PC-9 (cell line): ENCODE measurements around the gene PROK2. TPM values are rescaled to one million over a fixed set of nuclear protein-coding genes. Genes with fewer than 3 reads are reported as not detected.

Experiments used
- BruUV-seq: library from RNA; stranded (reverse); fragments of 400-500 nt; replicated peaks from 2 replicates; lab custom pipeline; 2021; lab: Mats Ljungman, UMichigan
- CTCF ChIA-PET: fragments of 300-600 bp; sonication (Branson Sonifier 250); formaldehyde crosslinking; loops from one replicate; lab custom pipeline; 2022; ENCODE audit warnings: antibody characterized with exemption; lab: Charles Lee
- POLR2A ChIA-PET: fragments of 300-600 bp; sonication (Branson Sonifier 250); formaldehyde crosslinking; loops from one replicate; lab custom pipeline; 2022; ENCODE audit warnings: antibody characterized with exemption; ENCODE audit not compliant: unreplicated experiment; lab: Charles Lee
- DNase-seq, 2 experiments: peaks; one replicate each; pipeline versions ENCODE4 v3.0.0 to v3.0.0-alpha.2; 2015 to 2022; ENCODE audit warnings: mixed read lengths in 1 of 2
- H2AFZ ChIP-seq: fragments of 200-600 bp; sonication (generic); 2 replicates; pipeline ENCODE4 v1.8.1; 2017; ENCODE audit warnings: antibody characterized with exemption
- H3F3A ChIP-seq: fragments of 200-600 bp; sonication (generic); 2 replicates; pipeline ENCODE4 v1.8.1; 2017; ENCODE audit warnings: antibody characterized with exemption, mild to moderate bottlenecking, low read depth; ENCODE audit not compliant: insufficient read depth
- H3K27ac ChIP-seq: fragments of 200-600 bp; sonication (generic); 2 replicates; pipeline ENCODE4 v1.6.1; 2016; ENCODE audit warnings: mixed run types
- H3K27me3 ChIP-seq: fragments of 200-600 bp; sonication (generic); 2 replicates; pipeline ENCODE4 v1.6.1; 2016; ENCODE audit warnings: low read depth, mixed run types; ENCODE audit not compliant: insufficient read depth
- H3K36me3 ChIP-seq: fragments of 200-600 bp; sonication (generic); 2 replicates; pipeline ENCODE4 v1.6.1; 2016; ENCODE audit warnings: low read depth, mixed run types
- H3K4me1 ChIP-seq: fragments of 200-600 bp; sonication (generic); replicated peaks from 2 replicates; pipeline ENCODE4 v1.6.1; 2016; ENCODE audit warnings: mixed run types; ENCODE audit not compliant: insufficient read depth
- H3K4me2 ChIP-seq: fragments of 200-600 bp; sonication (generic); 2 replicates; pipeline ENCODE4 v1.6.1; 2017; ENCODE audit warnings: mixed run types
- H3K4me3 ChIP-seq: fragments of 200-600 bp; sonication (generic); 2 replicates; pipeline ENCODE4 v1.6.1; 2016; ENCODE audit warnings: mixed run types
- H3K79me2 ChIP-seq: fragments of 200-600 bp; sonication (generic); 2 replicates; pipeline ENCODE4 v1.6.1; 2017; ENCODE audit warnings: low read depth, mixed run types
- H3K9me2 ChIP-seq: fragments of 200-600 bp; sonication (generic); 2 replicates; pipeline ENCODE4 v1.8.1; 2017; ENCODE audit warnings: mild to moderate bottlenecking; ENCODE audit not compliant: insufficient read depth
- H3K9me3 ChIP-seq: fragments of 200-600 bp; sonication (generic); 2 replicates; pipeline ENCODE4 v1.8.1; 2016; ENCODE audit warnings: low read depth; ENCODE audit not compliant: insufficient read depth
- H4K20me1 ChIP-seq: fragments of 200-600 bp; sonication (generic); 2 replicates; pipeline ENCODE4 v1.8.1; 2017; ENCODE audit not compliant: insufficient read depth
- EZH2 ChIP-seq: fragments of 200-600 bp; sonication (generic); IDR thresholded peaks from 2 replicates; pipeline ENCODE4 v1.8.0; 2017; ENCODE audit warnings: antibody characterized with exemption, low read depth
- intact Hi-C: fragments of 100-400 bp; cut with micrococcal nuclease; formaldehyde crosslinking; loops from one replicate; pipeline ENCODE4 v1.10.0; 2022; ENCODE audit not compliant: unreplicated experiment
- total RNA-seq: library from RNA; stranded (reverse); gene quantifications from 2 replicates; pipeline ENCODE4 v1.2.3, GENCODE V29; 2021
- TF ChIP-seq, protein P1 (sequence below): fragments of 200-600 bp; sonication (generic); conservative IDR thresholded peaks from 2 replicates; pipeline ENCODE4 v1.6.1; 2017; ENCODE audit warnings: mixed run types, antibody characterized with exemption, mild to moderate bottlenecking, moderate library complexity

PROK2 gene
- total RNA-seq, 1 experiment from 2014 or later, result not detected

DNA sequence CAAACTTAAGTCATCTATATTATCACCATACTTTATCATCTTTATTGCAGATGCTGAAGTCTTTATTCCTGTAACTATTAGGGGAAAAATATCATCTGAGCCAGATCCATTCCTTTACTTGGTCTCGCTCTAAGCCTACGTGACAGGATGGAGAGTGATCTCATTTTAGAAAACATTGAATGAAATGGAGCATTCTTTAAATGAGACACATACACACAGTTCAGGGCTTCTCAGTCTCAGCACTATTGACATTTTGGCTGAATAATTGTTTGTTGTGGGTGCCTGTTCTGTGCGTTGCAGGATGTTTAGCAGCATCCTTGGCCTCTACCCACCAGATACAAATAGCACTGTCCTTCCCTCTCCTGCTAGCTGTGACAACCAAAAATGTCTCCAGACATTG is 36.2 kb upstream of the PROK2 start:
- peaks cover 8% of the 10 kb centered on the region for H3K27me3 ChIP-seq
- H2AFZ ChIP-seq, result no peak overlapping the region
- no peaks in the 10 kb centered on the region for H3K9me2 ChIP-seq
- no peak overlapping the region for H3K27ac ChIP-seq
- no peak overlapping the region for H3K4me2 ChIP-seq
- H3K36me3 ChIP-seq, result no peaks in the 10 kb centered on the region
- no peaks in the 10 kb centered on the region for H3K79me2 ChIP-seq
- H4K20me1 ChIP-seq, result no peaks in the 10 kb centered on the region
- DNase-seq, result no peak
- CTCF ChIA-PET, result no interaction called here
- TF ChIP-seq, protein P1, sequence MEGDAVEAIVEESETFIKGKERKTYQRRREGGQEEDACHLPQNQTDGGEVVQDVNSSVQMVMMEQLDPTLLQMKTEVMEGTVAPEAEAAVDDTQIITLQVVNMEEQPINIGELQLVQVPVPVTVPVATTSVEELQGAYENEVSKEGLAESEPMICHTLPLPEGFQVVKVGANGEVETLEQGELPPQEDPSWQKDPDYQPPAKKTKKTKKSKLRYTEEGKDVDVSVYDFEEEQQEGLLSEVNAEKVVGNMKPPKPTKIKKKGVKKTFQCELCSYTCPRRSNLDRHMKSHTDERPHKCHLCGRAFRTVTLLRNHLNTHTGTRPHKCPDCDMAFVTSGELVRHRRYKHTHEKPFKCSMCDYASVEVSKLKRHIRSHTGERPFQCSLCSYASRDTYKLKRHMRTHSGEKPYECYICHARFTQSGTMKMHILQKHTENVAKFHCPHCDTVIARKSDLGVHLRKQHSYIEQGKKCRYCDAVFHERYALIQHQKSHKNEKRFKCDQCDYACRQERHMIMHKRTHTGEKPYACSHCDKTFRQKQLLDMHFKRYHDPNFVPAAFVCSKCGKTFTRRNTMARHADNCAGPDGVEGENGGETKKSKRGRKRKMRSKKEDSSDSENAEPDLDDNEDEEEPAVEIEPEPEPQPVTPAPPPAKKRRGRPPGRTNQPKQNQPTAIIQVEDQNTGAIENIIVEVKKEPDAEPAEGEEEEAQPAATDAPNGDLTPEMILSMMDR, result no peak
- TF ChIP-seq EZH2, result no peak
- no peaks in the 10 kb centered on the region for H3K4me1 ChIP-seq
- intact Hi-C loops, result no loop called here
- POLR2A ChIA-PET, result no interaction called here
- no peaks in the 10 kb centered on the region; the same call in 1 of the 2 replicates for H3K9me3 ChIP-seq
- no TSS peak for BruUV-seq
- H3K4me3 ChIP-seq, result no peak overlapping the region
- no peaks in the 10 kb centered on the region for H3F3A ChIP-seq

GRCh38 chr3:71817262-71817661 is 32.3 kb upstream of the PROK2 start:
- DNase-seq, result no peak
- CTCF ChIA-PET, result no interaction called here
- Histone ChIP-seq H3K27ac (no peak overlapping the region), H4K20me1 (no peaks in the 10 kb centered on the region), H3K79me2 (no peaks in the 10 kb centered on the region), H3K4me1 (no peaks in the 10 kb centered on the region), H3K27me3 (peaks cover 13% of the 10 kb centered on the region), H3K36me3 (no peaks in the 10 kb centered on the region), H2AFZ (no peak overlapping the region), H3K9me3 (no peaks in the 10 kb centered on the region; the same call in 1 of the 2 replicates), H3K9me2 (no peaks in the 10 kb centered on the region), H3K4me3 (no peak overlapping the region), H3K4me2 (no peak overlapping the region), H3F3A (no peaks in the 10 kb centered on the region)
- POLR2A ChIA-PET, result no interaction called here
- intact Hi-C loops, result no loop called here
- TF ChIP-seq EZH2, result no peak
- TF ChIP-seq, protein P1, result no peak
- BruUV-seq, result no TSS peak

- BruUV-seq, result no TSS peak
- ChIA-PET CTCF (no interaction called here), POLR2A (no interaction called here)
- Histone ChIP-seq H3K4me1 (no peaks in the 10 kb centered on the region), H3K79me2 (no peaks in the 10 kb centered on the region), H3F3A (no peaks in the 10 kb centered on the region), H3K27me3 (peaks cover 13% of the 10 kb centered on the region), H3K4me2 (no peak overlapping the region), H3K4me3 (no peak overlapping the region), H3K9me2 (no peaks in the 10 kb centered on the region), H4K20me1 (no peaks in the 10 kb centered on the region), H3K27ac (no peak overlapping the region), H2AFZ (no peak overlapping the region), H3K9me3 (no peaks in the 10 kb centered on the region; the same call in 1 of the 2 replicates), H3K36me3 (no peaks in the 10 kb centered on the region)
- intact Hi-C loops, result no loop called here
- no peak for TF ChIP-seq EZH2
- TF ChIP-seq, protein P1, result no peak
- no peak for DNase-seq
These were observed 31.8 kb upstream of the PROK2 start for GRCh38 chr3:71816767-71817156.
